Peyer's patch (tissue), 4 donors: ENCODE data around the gene ZNF598. TPM values are rescaled to one million over a fixed set of nuclear protein-coding genes. Genes with fewer than 3 reads are reported as not detected.

Experiments used
- DNase-seq, 3 donors: peaks; one replicate each; pipeline ENCODE4 v3.0.0-alpha.2; 2017 to 2019
- H3K27ac ChIP-seq, 4 donors: fragments of 200-600 bp; sonication (generic); one replicate each; pipeline ENCODE4 v1.5.1; 2016 to 2019
- H3K27me3 ChIP-seq, 2 donors: fragments of 200-600 bp; sonication (generic); one replicate each; pipeline ENCODE4 v1.5.1; 2019
- H3K36me3 ChIP-seq, 3 donors: fragments of 200-600 bp; sonication (generic); one replicate each; pipeline ENCODE4 v1.5.1; 2016 to 2019
- H3K4me1 ChIP-seq, 4 donors: fragments of 200-600 bp; sonication (generic); one replicate each; pipeline ENCODE4 v1.5.1; 2016 to 2019
- H3K4me3 ChIP-seq, 4 donors: fragments of 200-600 bp; sonication (generic); 1 replicate in 3 of 4; 2 replicates in 1 of 4; pipeline ENCODE4 v1.5.1; 2016 to 2019; ENCODE audit warnings: mild to moderate bottlenecking in 1 of 4
- H3K9me3 ChIP-seq, 4 donors: fragments of 200-600 bp; sonication (generic); one replicate each; pipeline ENCODE4 v1.5.1; 2016 to 2019; ENCODE audit warnings: mild to moderate bottlenecking in 1 of 4
- CTCF ChIP-seq, 6 experiments: fragments of 450-650 bp in 4 of 6; fragments of 200-600 bp in 2 of 6; sonication (generic) in 1 of 6; IDR thresholded peaks; one replicate each; pipeline ENCODE4 v1.5.1; 2017 to 2019; ENCODE audit warnings: antibody characterized with exemption in 6 of 6, mild to moderate bottlenecking in 3 of 6, moderate library complexity in 1 of 6
- POLR2A ChIP-seq, 2 donors: fragments of 450-650 bp; IDR thresholded peaks; one replicate each; pipeline ENCODE4 v1.5.1; 2017; ENCODE audit warnings: antibody characterized with exemption in 2 of 2, mild to moderate bottlenecking in 2 of 2, moderate library complexity in 2 of 2
- total RNA-seq, 4 donors: library from RNA; depleted of rRNA; stranded (reverse); fragments of >200 nt; gene quantifications; one replicate each; pipeline ENCODE4 v1.1.0, GENCODE V29; 2016

ZNF598 gene
- total RNA-seq, 4 donors from 2014 or later = 48.5 to 84.0 (median 51.4) TPM

DNA sequence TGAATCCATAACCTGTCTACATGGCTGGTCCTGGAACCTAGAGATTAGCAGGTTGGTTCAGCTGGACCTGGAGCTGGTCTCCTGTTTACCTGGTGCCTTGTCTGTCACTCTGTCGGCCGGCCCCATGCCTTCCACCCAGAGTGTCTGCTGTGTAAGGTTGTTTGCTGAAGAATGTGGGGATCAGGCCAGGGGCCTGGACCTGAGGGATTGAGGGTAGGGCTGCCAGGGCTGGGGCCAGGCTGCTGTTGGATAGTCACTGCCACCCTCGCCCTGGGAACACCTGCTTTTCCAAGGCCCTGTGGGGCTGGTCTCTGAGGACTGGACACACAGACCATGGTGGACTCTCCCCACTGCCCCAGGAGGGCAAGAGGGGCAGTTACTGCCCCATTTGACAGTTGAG is 18.5 kb upstream of the ZNF598 start:
- H3K4me3 ChIP-seq = peak overlapping the region in 2 of 4 donors; percentile 74 to 82
- no peak for DNase-seq
- TF ChIP-seq POLR2A (IDR thresholded peaks at IDR 0.05) (no peak), CTCF (IDR thresholded peaks at IDR 0.05) (no peak)
- H3K27ac ChIP-seq = peak overlapping the region in 2 of 4 donors; percentile 72 to 74
- no peaks in the 10 kb centered on the region for H3K9me3 ChIP-seq
- H3K36me3 ChIP-seq = no peaks in the 10 kb centered on the region
- H3K27me3 ChIP-seq = no peaks in the 10 kb centered on the region
- peaks cover 0 to 52% (median 10%) of the 10 kb centered on the region in 4 donors for H3K4me1 ChIP-seq

GRCh38 chr16:2027024-2028010 is 17.7 kb upstream of the ZNF598 start:
- Histone ChIP-seq H3K36me3 (no peaks in the 10 kb centered on the region), H3K27me3 (no peaks in the 10 kb centered on the region), H3K4me1 (peaks cover 4 to 52% (median 13%) of the 10 kb centered on the region in 4 donors), H3K4me3 (peak overlapping the region; percentile 49 to 82 (median 68)), H3K9me3 (no peaks in the 10 kb centered on the region), H3K27ac (peak overlapping the region; percentile 39 to 74 (median 72))
- TF ChIP-seq POLR2A (IDR thresholded peaks at IDR 0.05) (no peak), CTCF (IDR thresholded peaks at IDR 0.05) (peak in 1 of 6 experiments; percentile 7)
- DNase-seq = no peak

DNA sequence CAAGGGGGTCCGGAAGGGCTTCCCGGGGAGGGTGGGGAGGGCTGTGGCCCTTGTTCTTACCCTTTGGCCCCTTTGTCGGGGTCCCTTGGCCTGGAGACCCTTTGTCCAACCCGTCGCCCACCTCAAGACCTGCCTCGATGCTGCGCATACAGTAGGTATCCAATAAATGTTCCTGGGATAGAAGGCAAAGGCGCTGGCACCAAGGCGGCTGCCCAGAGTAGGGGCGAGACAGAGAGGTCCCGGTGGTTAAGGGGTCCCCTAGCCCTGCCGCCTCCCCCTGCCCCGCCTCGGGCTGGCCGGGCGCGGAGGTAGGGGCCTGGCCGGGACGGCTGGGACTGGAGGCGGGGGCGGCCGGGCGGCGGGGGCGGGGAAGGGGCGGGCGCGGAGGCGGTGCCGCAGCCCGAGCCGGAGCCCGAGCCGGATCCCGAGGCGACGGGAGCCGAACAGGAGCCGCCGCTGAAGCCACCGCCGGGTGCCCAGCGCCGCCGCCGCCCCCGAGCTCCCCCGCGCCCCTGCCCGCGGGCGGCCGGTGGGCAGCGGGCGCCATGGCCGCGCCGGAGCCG is 16.9 kb upstream of the ZNF598 start, which contains the start of gene NHERF2:
TSS of gene NHERF2 (plus strand) at position 442 of the 563 bp plus-strand sequence. CDS start at position 546, 104 bp downstream.
- Histone ChIP-seq H3K4me1 (peaks cover 4 to 48% (median 13%) of the 10 kb centered on the region in 4 donors), H3K9me3 (no peaks in the 10 kb centered on the region), H3K27ac (peak within 1 kb of the TSS; percentile 39 to 74 (median 72))

GRCh38 chr16:2025878-2026460 is 16.3 kb upstream of the ZNF598 start:
- peak overlapping the region; percentile 49 to 82 (median 68) for H3K4me3 ChIP-seq
- H3K9me3 ChIP-seq = no peaks in the 10 kb centered on the region
- H3K27me3 ChIP-seq = no peaks in the 10 kb centered on the region
- DNase-seq = no peak
- H3K27ac ChIP-seq = peak overlapping the region in 3 of 4 donors; percentile 57 to 74 (median 72)
- peaks cover 4 to 48% (median 13%) of the 10 kb centered on the region in 4 donors for H3K4me1 ChIP-seq
- no peaks in the 10 kb centered on the region for H3K36me3 ChIP-seq
- TF ChIP-seq POLR2A (IDR thresholded peaks at IDR 0.05) = no peak
- no peak for TF ChIP-seq CTCF (IDR thresholded peaks at IDR 0.05)

More for the DNA sequence above, 16.9 kb upstream of the ZNF598 start, which contains the start of gene NHERF2:
- TF ChIP-seq CTCF (IDR thresholded peaks at IDR 0.05) = no peak
- no peak for TF ChIP-seq POLR2A (IDR thresholded peaks at IDR 0.05)
- H3K4me3 ChIP-seq = peak within 1 kb of the TSS; percentile 49 to 82 (median 68)
- no peaks in the 10 kb centered on the region for H3K36me3 ChIP-seq
- DNase-seq = no peak
- no peaks in the 10 kb centered on the region for H3K27me3 ChIP-seq

- no peak overlapping the region for H3K27ac ChIP-seq
- no peak for DNase-seq
- TF ChIP-seq POLR2A (IDR thresholded peaks at IDR 0.05) (no peak), CTCF (IDR thresholded peaks at IDR 0.05) (no peak)
- peaks cover 4 to 53% (median 15%) of the 10 kb centered on the region in 4 donors for H3K4me1 ChIP-seq
- no peaks in the 10 kb centered on the region for H3K9me3 ChIP-seq
- H3K36me3 ChIP-seq = no peaks in the 10 kb centered on the region
- H3K4me3 ChIP-seq = no peak overlapping the region
- H3K27me3 ChIP-seq = peaks cover 0 to 7% of the 10 kb centered on the region in 2 donors
Measured at GRCh38 chr16:2025251-2025650, 15.6 kb upstream of the ZNF598 start.
